Activated CD4-positive, alpha-beta T cell treated with anti-CD3 and anti-CD28 coated beads, Interleukin-2, amount 50 U/mL, for 1 hour (primary cell): ENCODE results near the gene TOM1L2.
"Not testable (repeated sequence)": the region's sequence is repeated elsewhere in the genome, so short reads cannot be mapped to it uniquely, and the experiment has no call there.

Experiments
- DNase-seq: peaks from one replicate; pipeline ENCODE4 v3.0.0-alpha.2; 2020

Gene TOM1L2

DNA sequence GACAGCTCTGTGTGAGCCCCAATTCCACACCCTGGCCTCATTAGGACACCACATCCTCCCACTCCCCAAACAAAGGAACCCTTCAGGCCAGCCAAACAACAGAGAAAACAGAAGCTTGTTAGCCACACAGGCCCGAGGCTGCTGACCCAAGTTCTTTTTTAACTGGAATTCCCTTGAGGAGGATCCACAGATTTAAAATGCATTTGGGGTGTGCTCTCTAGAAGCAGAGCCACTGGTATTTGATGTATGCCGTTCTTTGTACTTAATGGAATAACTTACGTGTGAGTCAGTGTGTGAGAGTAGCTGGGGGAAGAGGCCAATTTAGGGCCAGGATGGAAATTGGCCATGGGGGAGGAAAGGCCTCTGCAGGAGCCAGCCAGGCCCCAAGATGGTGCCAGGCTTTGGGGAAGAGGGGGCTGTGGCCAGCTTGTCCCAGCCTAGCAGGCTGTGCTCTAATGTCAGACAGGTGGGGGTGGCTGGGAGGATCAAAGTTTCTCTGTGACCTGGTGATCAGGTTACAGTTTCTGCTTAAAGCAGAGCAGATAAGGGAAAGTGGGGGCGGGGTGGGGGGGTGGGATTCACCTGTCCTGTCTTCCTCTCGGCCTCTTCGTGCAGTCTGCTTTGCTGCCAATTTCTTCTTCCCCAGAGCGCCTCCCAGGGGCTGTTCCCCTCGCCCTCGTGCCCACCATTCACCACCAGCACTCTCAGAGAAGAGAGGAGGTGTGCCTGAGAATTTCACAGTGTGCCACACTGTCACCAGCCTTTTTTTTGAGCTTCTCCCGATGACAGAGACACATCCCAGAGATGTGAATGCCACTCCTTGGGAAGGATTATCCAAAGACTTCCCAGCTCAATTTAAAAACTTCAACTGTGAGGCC is 50.8 kb downstream of the TOM1L2 start:
- no peak for DNase-seq

DNA sequence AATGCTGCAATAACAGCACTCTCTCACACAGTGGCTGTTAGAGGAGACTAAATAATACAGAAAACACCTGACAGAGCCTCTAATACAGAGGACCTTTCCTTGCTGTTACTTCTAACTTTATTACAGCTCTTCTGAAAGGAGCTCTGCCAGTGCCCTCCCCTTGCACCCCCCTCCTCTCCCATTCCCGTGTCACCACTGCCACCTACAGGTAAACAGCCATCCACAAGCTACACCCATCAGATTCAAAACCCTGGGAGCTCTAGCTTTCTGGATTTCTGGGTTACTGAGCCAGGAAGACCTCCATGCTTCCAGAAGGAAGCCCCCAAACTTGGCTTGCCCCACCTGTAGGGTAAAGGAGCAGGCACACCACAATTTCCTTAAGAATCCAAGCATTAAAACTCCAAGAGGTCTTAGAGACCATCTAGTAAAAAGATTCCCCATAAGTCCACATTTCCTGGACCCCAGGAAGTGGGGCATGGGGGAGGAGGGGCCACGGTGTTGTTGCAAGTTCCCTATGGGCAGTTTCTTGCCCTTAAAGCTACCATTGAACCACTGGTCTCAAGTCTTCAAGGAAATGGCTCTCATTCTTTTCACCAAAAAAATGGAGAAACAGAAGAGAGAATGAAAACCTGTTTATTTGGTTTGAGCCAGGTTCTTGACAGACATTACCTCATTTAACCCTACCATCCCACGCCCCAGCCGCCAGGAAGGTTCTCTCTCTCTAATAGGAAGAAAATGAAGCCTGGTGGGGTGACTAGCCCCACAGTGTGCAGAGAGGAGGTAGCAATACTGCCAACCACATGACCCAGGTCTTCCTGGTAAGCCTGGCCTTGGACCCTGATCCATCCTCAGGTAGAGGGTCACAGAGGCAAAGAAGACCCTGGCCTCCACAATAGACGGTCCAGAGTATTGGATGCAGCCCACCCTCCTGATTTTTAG is 52.8 kb downstream of the TOM1L2 start:
- DNase-seq: peak; percentile 62

DNA sequence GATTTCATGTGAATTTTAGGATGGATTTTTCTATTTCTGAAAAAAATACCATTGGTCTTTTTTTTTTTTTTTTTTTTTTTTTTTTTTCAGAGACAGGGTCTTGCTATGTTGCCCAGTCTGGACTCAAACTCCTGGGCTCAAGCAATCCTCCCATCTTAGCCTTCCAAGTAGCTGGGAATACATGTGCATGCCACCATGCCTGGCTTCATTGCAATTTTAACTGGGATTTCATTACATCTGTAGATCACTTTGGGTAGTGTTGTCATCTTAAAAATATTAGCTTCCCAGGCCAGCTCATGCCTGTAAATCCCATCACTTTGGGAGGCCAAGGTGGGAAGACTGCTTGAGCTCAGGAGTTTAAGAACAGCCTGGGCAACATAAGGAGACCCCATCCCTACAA is 54.8 kb downstream of the TOM1L2 start:
- DNase-seq: no peak

DNA sequence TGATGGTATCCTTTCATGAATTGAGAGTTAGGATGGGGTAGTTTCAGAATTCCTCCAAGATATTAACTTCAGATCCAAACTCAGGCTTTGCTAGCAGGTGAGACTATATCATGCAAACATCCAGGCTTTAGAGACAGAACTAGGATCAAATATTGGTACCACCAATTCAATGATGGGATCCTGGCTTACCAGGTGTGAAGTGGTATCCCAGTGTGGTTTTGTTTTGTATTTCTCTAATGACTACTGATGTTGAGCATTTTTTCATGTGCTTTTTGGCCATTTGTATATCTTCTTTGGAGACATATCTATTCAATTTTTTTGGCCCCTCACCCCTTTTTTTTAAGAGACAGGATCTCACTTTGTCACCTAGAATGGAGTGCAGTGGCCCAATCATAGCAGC is 57.0 kb downstream of the TOM1L2 start:
- no peak for DNase-seq

GRCh38 chr17:17913695-17914332 is 58.4 kb downstream of the TOM1L2 start:
- no peak for DNase-seq

GRCh38 chr17:17912336-17912735 is 59.9 kb downstream of the TOM1L2 start:
- DNase-seq: not testable (repeated sequence)

DNA sequence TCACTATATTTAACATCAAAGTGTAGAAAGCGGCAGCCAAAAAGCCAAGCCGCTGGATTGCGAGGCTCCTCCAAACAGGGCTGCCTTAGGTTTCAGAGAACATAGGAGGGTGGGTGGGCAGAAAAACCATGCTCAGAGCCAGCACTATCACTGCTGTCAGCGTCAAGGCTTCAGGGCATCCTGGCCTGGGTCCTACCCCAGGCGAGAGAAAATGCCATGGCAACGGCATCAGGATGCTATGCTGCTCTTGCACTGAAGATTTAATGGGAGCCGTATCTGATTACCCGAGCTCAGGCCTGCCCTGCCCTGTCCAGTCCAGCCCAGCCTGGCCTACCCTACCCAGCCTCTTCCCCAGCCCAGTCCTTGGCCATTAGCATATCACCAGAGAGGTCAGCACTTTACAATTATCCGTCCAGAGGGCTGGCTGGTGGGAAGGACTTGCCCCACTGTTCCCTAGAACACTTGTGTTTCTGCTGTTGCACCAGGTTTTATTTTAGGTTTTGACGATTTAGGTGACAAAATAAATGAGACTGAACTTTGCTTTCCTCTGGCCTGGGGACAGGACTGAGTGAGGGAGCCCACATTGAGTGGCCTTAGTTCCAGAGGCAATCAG is 61.1 kb downstream of the TOM1L2 start:
- no peak for DNase-seq

GRCh38 chr17:17910060-17910459 is 62.1 kb downstream of the TOM1L2 start:
- no peak for DNase-seq

DNA sequence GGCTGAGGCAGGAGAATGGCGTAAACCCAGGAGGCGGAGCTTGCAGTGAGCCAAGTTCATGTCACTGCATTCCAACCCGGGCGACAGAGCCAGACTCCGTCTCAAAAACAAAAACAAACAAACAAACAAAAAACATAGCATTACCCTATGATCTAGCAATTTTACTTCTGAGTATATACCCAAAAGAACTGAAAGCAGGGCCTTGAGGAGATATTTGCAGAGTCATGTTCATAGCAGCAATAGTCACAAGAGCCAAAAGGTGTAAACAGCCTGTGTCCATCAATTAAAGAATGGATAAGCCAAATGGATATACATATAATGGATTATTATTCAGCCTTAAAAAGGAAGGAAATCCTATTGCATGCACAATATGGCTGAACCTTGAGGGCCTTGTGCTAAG is 63.1 kb downstream of the TOM1L2 start:
- DNase-seq: no peak

- DNase-seq: no peak
Measured at GRCh38 chr17:17907469-17907868, 64.7 kb downstream of the TOM1L2 start.

GRCh38 chr17:17906418-17907215 is 65.6 kb downstream of the TOM1L2 start:
- DNase-seq: no peak

GRCh38 chr17:17905036-17905320 is 67.2 kb downstream of the TOM1L2 start:
- no peak for DNase-seq

DNA sequence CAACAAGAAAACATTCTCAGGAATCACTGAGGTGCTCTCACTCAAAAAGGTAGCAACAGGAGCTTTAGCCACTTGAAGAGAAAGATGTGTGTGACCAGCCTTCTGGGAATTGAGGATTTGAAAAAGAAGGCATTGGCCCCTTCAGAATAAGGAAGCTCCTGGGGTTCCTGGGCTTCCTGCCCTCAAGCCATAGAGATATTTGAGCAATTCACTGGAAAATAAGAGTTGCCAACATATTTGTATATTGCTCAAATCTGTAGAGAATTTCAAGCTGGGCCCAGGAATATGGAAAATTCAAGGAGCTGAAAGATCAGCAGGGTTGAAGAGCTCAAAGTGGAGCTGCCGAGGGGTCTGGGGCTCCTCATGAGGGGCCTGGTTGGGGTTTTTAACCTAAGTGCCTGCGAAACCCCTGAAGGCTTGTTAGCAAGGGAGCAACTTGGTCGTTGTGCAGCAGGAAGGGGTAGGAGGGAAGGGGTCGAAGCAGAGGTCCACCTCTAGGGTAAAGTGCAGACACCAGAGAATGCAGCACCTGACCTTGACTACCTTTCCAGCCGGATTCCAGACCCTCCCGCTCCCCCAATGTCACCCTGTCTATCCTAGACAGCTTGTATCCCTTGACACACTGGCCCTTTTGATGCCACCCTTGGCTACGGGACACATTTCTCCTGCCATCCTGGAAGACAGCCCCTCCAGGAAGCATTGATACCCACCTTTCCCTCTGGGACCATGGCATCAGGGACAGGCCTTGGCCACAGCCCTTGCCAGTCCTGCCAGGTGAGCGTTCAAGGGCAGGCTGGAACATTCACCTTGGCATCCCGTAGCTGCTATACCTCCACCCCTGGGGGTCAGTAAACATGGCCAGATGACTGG is 67.8 kb downstream of the TOM1L2 start:
- no peak for DNase-seq

- no peak for DNase-seq
Measured at GRCh38 chr17:17902877-17903276, 69.3 kb downstream of the TOM1L2 start.

- DNase-seq: no peak
Measured at GRCh38 chr17:17902376-17902775, 69.8 kb downstream of the TOM1L2 start.

DNA sequence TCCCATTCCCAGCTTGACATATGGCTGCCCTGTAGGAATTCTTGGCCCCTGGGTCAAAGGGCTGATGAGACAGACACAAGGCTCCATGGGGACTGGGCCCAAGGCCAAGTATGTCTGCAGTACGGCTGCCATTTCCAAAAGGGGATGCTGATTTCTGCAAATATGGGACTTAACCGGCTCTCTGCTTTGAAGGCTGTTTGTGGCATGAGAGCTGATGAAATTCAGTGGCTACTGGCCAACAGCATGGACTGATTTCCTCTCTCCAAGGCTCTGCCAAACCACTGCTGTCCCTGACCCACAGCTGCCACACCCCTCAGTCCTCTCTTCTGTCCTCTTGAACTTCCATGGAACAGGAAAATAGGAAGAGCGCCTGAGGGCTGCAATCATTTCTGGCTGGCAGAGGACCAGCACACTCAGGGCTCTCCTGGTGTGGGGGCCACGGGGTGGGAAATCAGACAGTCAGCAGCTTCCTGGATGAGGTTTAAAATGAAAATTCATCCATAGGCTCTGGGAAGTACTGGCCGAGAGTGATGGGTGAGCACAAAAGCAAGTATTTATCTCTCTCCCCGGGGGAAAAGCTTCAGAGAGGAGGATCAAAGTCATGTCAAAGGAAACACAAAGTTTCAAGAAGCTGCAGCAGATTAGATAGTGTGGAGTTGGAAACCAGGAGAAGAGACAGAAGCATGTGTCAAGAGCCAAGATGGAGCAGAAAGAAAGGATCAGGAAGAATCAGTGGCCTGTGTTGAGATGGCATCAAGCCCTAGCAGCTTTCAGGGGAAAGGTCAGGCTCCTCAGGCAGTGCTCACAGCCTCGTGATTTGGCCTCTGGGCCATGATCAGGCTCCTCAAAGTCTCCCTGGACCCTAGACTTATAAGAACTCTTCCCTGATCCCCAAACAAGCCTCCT is 71.3 kb downstream of the TOM1L2 start:
- no peak for DNase-seq

- no peak for DNase-seq
Measured at GRCh38 chr17:17899486-17899885, 72.7 kb downstream of the TOM1L2 start.

GRCh38 chr17:17898673-17899072 is 73.5 kb downstream of the TOM1L2 start:
- DNase-seq: no peak

GRCh38 chr17:17897442-17897841 is 74.8 kb downstream of the TOM1L2 start:
- DNase-seq: no peak

- DNase-seq: no peak
Measured at GRCh38 chr17:17896746-17897145, 75.5 kb downstream of the TOM1L2 start.
